HCT116 (cell line): ENCODE results near the gene YTHDF1.

Experiments used
- CTCF ChIP-seq, 3 experiments: fragments of 200-600 bp in 1 of 3; sonication (generic) in 1 of 3; IDR thresholded peaks in 2 of 3; conservative IDR thresholded peaks in 1 of 3; 2 replicates each; pipeline ENCODE4 v1.5.1; 2012 to 2017; ENCODE audit warnings: low read depth in 2 of 3, low read length in 2 of 3, antibody characterized with exemption in 1 of 3, borderline replicate concordance in 1 of 3, control low read depth in 1 of 3, mild to moderate bottlenecking in 1 of 3, mixed read lengths in 1 of 3, mixed run types in 1 of 3, moderate library complexity in 1 of 3; ENCODE audit not compliant: insufficient read depth in 1 of 3
- ELF1 ChIP-seq: IDR thresholded peaks from 2 replicates; pipeline ENCODE4 v1.6.1; 2012; ENCODE audit warnings: low read depth, borderline replicate concordance
- EZH2 ChIP-seq: fragments of 200-600 bp; sonication (generic); IDR thresholded peaks from 2 replicates; pipeline ENCODE4 v1.6.1; 2017; ENCODE audit warnings: antibody characterized with exemption, mixed run types
- EZH2phosphoT487 ChIP-seq: fragments of 200-600 bp; IDR thresholded peaks from 2 replicates; pipeline ENCODE4 v1.6.1; 2018; ENCODE audit warnings: antibody characterized with exemption, borderline replicate concordance
- JUND ChIP-seq: IDR thresholded peaks from 2 replicates; pipeline ENCODE4 v1.6.1; 2012
- POLR2A ChIP-seq: IDR thresholded peaks from 2 replicates; pipeline ENCODE4 v1.7.0; 2011; ENCODE audit warnings: borderline replicate concordance; ENCODE audit not compliant: insufficient read depth, insufficient read length; ENCODE audit errors: extremely low read depth
- RAD21 ChIP-seq: IDR thresholded peaks from 2 replicates; pipeline ENCODE4 v1.6.1; 2012; ENCODE audit warnings: low read depth, mild to moderate bottlenecking
- SIN3A ChIP-seq: IDR thresholded peaks from 2 replicates; pipeline ENCODE4 v1.6.1; 2012; ENCODE audit warnings: low read depth
- SP1 ChIP-seq: IDR thresholded peaks from 2 replicates; pipeline ENCODE4 v1.6.1; 2012; ENCODE audit warnings: low read depth
- TCF7L2 ChIP-seq: IDR thresholded peaks from 2 replicates; pipeline ENCODE4 v1.7.0; 2011; ENCODE audit warnings: borderline replicate concordance, inconsistent platforms; ENCODE audit not compliant: insufficient read depth, insufficient read length; ENCODE audit errors: extremely low read depth
- YY1 ChIP-seq: IDR thresholded peaks from 2 replicates; pipeline ENCODE4 v1.6.1; 2011; ENCODE audit warnings: low read length, low read depth, moderate library complexity, mild to moderate bottlenecking; ENCODE audit not compliant: insufficient replicate concordance; ENCODE audit errors: extremely low read depth
- ZFX ChIP-seq: fragments of 450-650 bp; IDR thresholded peaks from 2 replicates; pipeline ENCODE4 v1.6.1; 2017
- ZNF274 ChIP-seq: fragments of 200-500 bp; sonication (Bioruptor generic); IDR thresholded peaks from 2 replicates; pipeline ENCODE4 v1.6.1; 2014; ENCODE audit warnings: mild to moderate bottlenecking, low read depth, low read length, inconsistent platforms
- TF ChIP-seq, protein P1 (sequence below): IDR thresholded peaks from 2 replicates; pipeline ENCODE4 v1.6.1; 2012

- TF ChIP-seq CTCF (IDR thresholded peaks at IDR 0.05 in 2 of 3, conservative IDR thresholded peaks at IDR 0.05 in 1 of 3; ENCODE audit: borderline replicate concordance in 1 of 3, insufficient read depth in 1 of 3, low read depth in 2 of 3, low read length in 2 of 3) (no peak), ZNF274 (no peak), TCF7L2 (no peak), POLR2A (no peak), JUND (no peak), EZH2 (no peak), SIN3A (no peak), YY1 (no peak), EZH2phosphoT487 (no peak), SP1 (no peak), ZFX (no peak), RAD21 (no peak), ELF1 (no peak)
- TF ChIP-seq, protein P1, sequence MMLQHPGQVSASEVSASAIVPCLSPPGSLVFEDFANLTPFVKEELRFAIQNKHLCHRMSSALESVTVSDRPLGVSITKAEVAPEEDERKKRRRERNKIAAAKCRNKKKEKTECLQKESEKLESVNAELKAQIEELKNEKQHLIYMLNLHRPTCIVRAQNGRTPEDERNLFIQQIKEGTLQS = no peak
These were observed 10.4 kb upstream of the YTHDF1 start for GRCh38 chr20:63226042-63226943.
